ENCODE data around the gene CELF4. TPM values are rescaled to one million over a fixed set of nuclear protein-coding genes. Genes with fewer than 3 reads are reported as not detected.

CELF4 gene
- total RNA-seq, 1 experiment from 2014 or later = 0.40 TPM

- intact Hi-C loops (cut with micrococcal nuclease) = no loop called here
- BruUV-seq (replicated peaks) = no TSS peak
- H4K20me1 ChIP-seq (ENCODE audit: low read length) = no peaks in the 10 kb centered on the region
- no peaks in the 10 kb centered on the region for H3K9me2 ChIP-seq (replicated peaks; ENCODE audit: low read length)
- H3K4me3 ChIP-seq (ENCODE audit: low read length) = no peak overlapping the region
- no peaks in the 10 kb centered on the region for H3K9me3 ChIP-seq (ENCODE audit: low read length)
- H2AFZ ChIP-seq (ENCODE audit: low read length) = no peak overlapping the region
- H3K4me2 ChIP-seq (ENCODE audit: low read length) = no peak overlapping the region
- H3K36me3 ChIP-seq (ENCODE audit: low read depth, low read length) = no peaks in the 10 kb centered on the region
- DNase-seq (no peak), ATAC-seq (no peak)
- H3K27ac ChIP-seq (ENCODE audit: low read length) = no peak overlapping the region
- no peaks in the 10 kb centered on the region for H3F3A ChIP-seq (ENCODE audit: low read length, unreplicated experiment)
- no peaks in the 10 kb centered on the region for H3K27me3 ChIP-seq (ENCODE audit: low read length)
- ChIA-PET CTCF (no interaction called here), POLR2A (ENCODE audit: unreplicated experiment) (no interaction called here)
- TF ChIP-seq EZH2phosphoT487 (IDR thresholded peaks at IDR 0.05; ENCODE audit: borderline replicate concordance, low read length) (no peak), EZH2 (IDR thresholded peaks at IDR 0.05; ENCODE audit: low read length, unreplicated experiment) (no peak), CTCF (conservative IDR thresholded peaks at IDR 0.05; ENCODE audit: low read depth, low read length) (no peak)
- no peaks in the 10 kb centered on the region for H3K4me1 ChIP-seq (ENCODE audit: insufficient read depth, low read length)
- no peak overlapping the region for H3K9ac ChIP-seq (ENCODE audit: low read length)
- no peaks in the 10 kb centered on the region for H3K79me2 ChIP-seq (ENCODE audit: low read length)
Measured at GRCh38 chr18:37285825-37286224, 279.8 kb downstream of the CELF4 start.

DNA sequence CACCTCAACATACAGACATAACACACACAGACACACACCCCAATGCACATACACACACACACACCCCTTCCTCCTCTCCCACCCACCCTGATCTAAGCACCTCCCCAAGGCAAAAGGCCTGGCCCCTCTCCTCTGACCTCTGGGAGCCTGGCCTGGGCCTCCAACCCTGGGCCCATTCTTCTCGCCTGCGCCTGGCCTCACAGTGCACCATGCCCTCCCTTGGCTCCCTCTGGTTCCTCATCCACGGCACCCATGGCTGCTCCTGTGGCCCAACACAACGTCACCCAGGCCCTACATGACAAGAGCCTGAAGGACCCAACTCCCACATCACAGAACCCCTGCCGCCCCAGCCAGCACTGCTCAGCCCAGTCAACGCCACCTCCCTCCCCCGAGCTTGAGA, 281.3 kb downstream of the CELF4 start:
- intact Hi-C loops (cut with micrococcal nuclease) = no loop called here
- ChIA-PET POLR2A (ENCODE audit: unreplicated experiment) (no interaction called here), CTCF (no interaction called here)
- H3K9ac ChIP-seq (ENCODE audit: low read length) = no peak overlapping the region
- no peaks in the 10 kb centered on the region for H4K20me1 ChIP-seq (ENCODE audit: low read length)
- no peak overlapping the region for H3K4me2 ChIP-seq (ENCODE audit: low read length)
- H3K4me3 ChIP-seq (ENCODE audit: low read length) = no peak overlapping the region
- no peaks in the 10 kb centered on the region for H3K4me1 ChIP-seq (ENCODE audit: insufficient read depth, low read length)
- H3K36me3 ChIP-seq (ENCODE audit: low read depth, low read length) = no peaks in the 10 kb centered on the region
- no peak overlapping the region for H3K27ac ChIP-seq (ENCODE audit: low read length)
- no peaks in the 10 kb centered on the region for H3K79me2 ChIP-seq (ENCODE audit: low read length)
- no peaks in the 10 kb centered on the region for H3K27me3 ChIP-seq (ENCODE audit: low read length)
- TF ChIP-seq EZH2phosphoT487 (IDR thresholded peaks at IDR 0.05; ENCODE audit: borderline replicate concordance, low read length) (no peak), CTCF (conservative IDR thresholded peaks at IDR 0.05; ENCODE audit: low read depth, low read length) (no peak), EZH2 (IDR thresholded peaks at IDR 0.05; ENCODE audit: low read length, unreplicated experiment) (no peak)
- no peak for DNase-seq
- H3F3A ChIP-seq (ENCODE audit: low read length, unreplicated experiment) = no peaks in the 10 kb centered on the region
- no peak for ATAC-seq
- H3K9me2 ChIP-seq (replicated peaks; ENCODE audit: low read length) = no peaks in the 10 kb centered on the region
- no peak overlapping the region for H2AFZ ChIP-seq (ENCODE audit: low read length)
- no TSS peak for BruUV-seq (replicated peaks)
- no peaks in the 10 kb centered on the region for H3K9me3 ChIP-seq (ENCODE audit: low read length)

DNA sequence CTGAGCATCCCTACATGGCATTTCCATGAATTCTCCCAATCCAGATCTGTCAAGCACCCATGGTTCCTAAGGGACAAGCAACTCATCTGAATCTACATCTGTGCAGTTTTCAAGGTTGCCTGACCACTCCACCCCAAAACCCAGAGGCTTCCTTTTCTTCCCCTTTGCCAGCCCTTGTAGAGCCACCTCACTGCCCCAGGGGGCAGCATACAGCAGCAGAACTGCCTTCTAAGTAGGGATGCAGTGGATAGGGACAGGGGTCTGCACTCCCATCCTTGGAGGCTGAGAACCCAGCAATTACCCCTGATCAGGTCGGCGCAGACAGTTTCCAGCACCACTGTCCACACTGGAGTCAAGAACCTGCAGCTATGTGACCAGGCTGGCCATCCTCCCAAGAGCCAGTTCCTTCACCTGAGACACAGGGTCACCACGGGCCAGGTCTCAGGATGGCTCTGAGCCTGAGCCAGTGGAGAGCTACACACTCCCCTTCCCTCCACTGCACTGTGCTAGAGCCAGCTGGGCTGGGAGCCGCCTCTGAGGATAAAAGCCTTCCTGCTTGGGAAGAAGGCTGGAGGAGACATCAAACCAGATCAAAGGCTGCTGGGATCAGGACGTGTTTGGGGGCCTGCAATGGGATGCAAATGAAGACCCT, 283.1 kb downstream of the CELF4 start:
- CTCF ChIA-PET = no interaction called here
- ATAC-seq (peak; percentile 29; the same call in 1 of the 2 replicates), DNase-seq (peak; percentile 1)

More for the DNA sequence above, 283.1 kb downstream of the CELF4 start:
- H3K4me1 ChIP-seq (ENCODE audit: insufficient read depth, low read length) = no peaks in the 10 kb centered on the region
- no peaks in the 10 kb centered on the region for H3K79me2 ChIP-seq (ENCODE audit: low read length)
- H3K27me3 ChIP-seq (ENCODE audit: low read length) = no peaks in the 10 kb centered on the region
- peak; percentile 48; the same call in 1 of the 2 replicates for TF ChIP-seq CTCF (conservative IDR thresholded peaks at IDR 0.05; ENCODE audit: low read depth, low read length)
- TF ChIP-seq EZH2phosphoT487 (IDR thresholded peaks at IDR 0.05; ENCODE audit: borderline replicate concordance, low read length) = no peak
- intact Hi-C loops (cut with micrococcal nuclease) = no loop called here
- no peaks in the 10 kb centered on the region for H3F3A ChIP-seq (ENCODE audit: low read length, unreplicated experiment)
- H2AFZ ChIP-seq (ENCODE audit: low read length) = no peak overlapping the region
- H3K4me2 ChIP-seq (ENCODE audit: low read length) = no peak overlapping the region
- H3K36me3 ChIP-seq (ENCODE audit: low read depth, low read length) = no peaks in the 10 kb centered on the region
- POLR2A ChIA-PET (ENCODE audit: unreplicated experiment) = no interaction called here
- H3K9ac ChIP-seq (ENCODE audit: low read length) = no peak overlapping the region
- no TSS peak for BruUV-seq (replicated peaks)
- H3K4me3 ChIP-seq (ENCODE audit: low read length) = no peak overlapping the region
- H3K9me2 ChIP-seq (replicated peaks; ENCODE audit: low read length) = no peaks in the 10 kb centered on the region
- H4K20me1 ChIP-seq (ENCODE audit: low read length) = no peaks in the 10 kb centered on the region
- H3K27ac ChIP-seq (ENCODE audit: low read length) = no peak overlapping the region
- H3K9me3 ChIP-seq (ENCODE audit: low read length) = no peaks in the 10 kb centered on the region

Data from PC-3 (cell line).